ENCODE results near the gene TMEM184A. TPM values are rescaled to one million over a fixed set of nuclear protein-coding genes. Genes with fewer than 3 reads are reported as not detected.
A peak's percentile ranks its signal among the peaks of the same experiment; 100 is the strongest.

TMEM184A gene
- total RNA-seq, 2 experiments from 2014 or later, result not detected

GRCh38 chr7:1569440-1569832, 13.4 kb upstream of the TMEM184A start:
- no peaks in the 10 kb centered on the region for H3K9me3 Mint-ChIP-seq
- peak overlapping the region; percentile 81 for H3K4me3 Mint-ChIP-seq
- POLR2A ChIA-PET, result interaction anchor here (1.0 to 1.9 kb wide), 3 partner anchors 9 to 370 kb away, joined by 3 to 6 read pairs (median 4); no protein-coding TSS in a partner anchor
- CTCF ChIA-PET, result interaction anchor here (1.6 kb wide), 2 partner anchors 10 to 95 kb away, joined by 3 to 6 read pairs; no protein-coding TSS in a partner anchor
- peak overlapping the region; percentile 90 for H3K27ac Mint-ChIP-seq
- no peaks in the 10 kb centered on the region for H3K27me3 Mint-ChIP-seq
- peaks cover 28% of the 10 kb centered on the region for H3K36me3 Mint-ChIP-seq (ENCODE audit: low read depth)
- peaks cover 42% of the 10 kb centered on the region for H3K4me1 Mint-ChIP-seq
- no peak for DNase-seq

GRCh38 chr7:1569016-1569415, 13.0 kb upstream of the TMEM184A start:
- H3K27me3 Mint-ChIP-seq, result no peaks in the 10 kb centered on the region
- H3K27ac Mint-ChIP-seq, result peak overlapping the region; percentile 90
- DNase-seq, result peak; percentile 59
- peak overlapping the region; percentile 81 for H3K4me3 Mint-ChIP-seq
- H3K36me3 Mint-ChIP-seq (ENCODE audit: low read depth), result peaks cover 28% of the 10 kb centered on the region
- CTCF ChIA-PET, result interaction anchor here (1.1 kb wide), 1 partner anchor 10 kb away, joined by 3 read pairs; no protein-coding TSS in a partner anchor
- no peaks in the 10 kb centered on the region for H3K9me3 Mint-ChIP-seq
- POLR2A ChIA-PET, result no interaction called here
- H3K4me1 Mint-ChIP-seq, result peaks cover 42% of the 10 kb centered on the region

GRCh38 chr7:1567896-1568510, 12.0 kb upstream of the TMEM184A start:
- peak overlapping the region; percentile 35 for H3K27ac Mint-ChIP-seq

DNA sequence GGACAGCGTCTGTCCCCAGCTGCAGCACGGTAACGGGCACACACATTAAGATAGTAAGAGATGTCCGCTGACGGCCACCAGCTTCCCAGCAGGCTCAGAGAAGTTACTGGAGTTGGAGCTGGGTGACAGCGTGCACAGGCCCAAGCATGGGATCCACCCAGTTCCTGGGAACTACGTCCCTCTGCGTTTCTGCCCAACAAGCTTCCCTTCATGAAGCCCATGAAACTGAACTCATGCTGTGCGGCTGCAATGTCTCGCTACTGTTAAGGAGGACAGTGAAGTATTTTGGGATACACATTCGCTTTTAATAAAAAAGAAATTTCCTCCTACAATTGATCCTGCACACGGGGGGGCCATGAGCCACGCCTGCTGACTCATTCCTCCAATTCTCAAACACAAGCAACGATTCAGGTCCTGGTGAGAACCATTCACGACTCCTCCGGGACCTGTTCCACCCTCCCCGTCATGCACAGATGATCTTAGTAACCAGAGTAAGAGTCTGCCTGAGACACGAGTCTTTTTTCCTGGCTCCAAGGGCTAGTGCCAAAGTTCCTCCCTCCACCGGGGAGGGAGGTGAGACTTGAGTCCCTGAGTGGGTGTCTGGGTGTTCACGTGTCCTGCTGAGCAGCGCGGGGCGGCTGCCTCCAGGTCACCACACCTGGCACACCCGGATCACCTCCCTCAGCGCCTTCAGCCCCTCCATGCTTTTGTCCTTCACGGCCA, 11.2 kb upstream of the TMEM184A start:
- H3K36me3 Mint-ChIP-seq (ENCODE audit: low read depth), result peaks cover 23% of the 10 kb centered on the region
- ChIA-PET CTCF (no interaction called here), POLR2A (no interaction called here)
- no peak overlapping the region for H3K4me3 Mint-ChIP-seq
- DNase-seq, result no peak
- H3K27ac Mint-ChIP-seq, result peak overlapping the region; percentile 35
- H3K9me3 Mint-ChIP-seq, result no peaks in the 10 kb centered on the region
- H3K4me1 Mint-ChIP-seq, result peaks cover 36% of the 10 kb centered on the region
- H3K27me3 Mint-ChIP-seq, result no peaks in the 10 kb centered on the region

More at GRCh38 chr7:1567896-1568510, 12.0 kb upstream of the TMEM184A start:
- POLR2A ChIA-PET, result no interaction called here
- peaks cover 40% of the 10 kb centered on the region for H3K4me1 Mint-ChIP-seq
- no peaks in the 10 kb centered on the region for H3K27me3 Mint-ChIP-seq
- CTCF ChIA-PET, result interaction anchor here (1.1 kb wide), 1 partner anchor 11 kb away, joined by 3 read pairs; no protein-coding TSS in a partner anchor
- no peaks in the 10 kb centered on the region for H3K9me3 Mint-ChIP-seq
- no peak for DNase-seq
- peak overlapping the region; percentile 36 for H3K4me3 Mint-ChIP-seq
- peaks cover 26% of the 10 kb centered on the region for H3K36me3 Mint-ChIP-seq (ENCODE audit: low read depth)

DNA sequence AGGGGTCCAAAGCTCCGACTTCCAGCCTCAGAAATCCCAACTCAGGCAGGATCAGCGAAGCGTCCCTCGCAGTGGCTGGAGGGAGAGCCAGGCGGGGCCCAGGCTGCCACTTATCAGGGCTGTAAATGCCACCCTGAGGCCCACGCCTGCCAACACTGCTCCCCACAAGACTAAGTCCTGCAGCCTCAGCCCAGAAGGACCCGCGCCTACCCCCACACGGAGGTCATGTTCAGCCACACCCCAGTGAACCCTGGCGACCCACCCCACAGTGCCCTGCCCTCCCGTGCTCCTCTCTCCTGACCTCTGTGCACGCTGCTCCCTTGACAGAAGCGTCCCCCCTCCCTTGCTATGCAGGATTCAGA, 10.7 kb upstream of the TMEM184A start:
- POLR2A ChIA-PET, result no interaction called here
- CTCF ChIA-PET, result no interaction called here

DNA sequence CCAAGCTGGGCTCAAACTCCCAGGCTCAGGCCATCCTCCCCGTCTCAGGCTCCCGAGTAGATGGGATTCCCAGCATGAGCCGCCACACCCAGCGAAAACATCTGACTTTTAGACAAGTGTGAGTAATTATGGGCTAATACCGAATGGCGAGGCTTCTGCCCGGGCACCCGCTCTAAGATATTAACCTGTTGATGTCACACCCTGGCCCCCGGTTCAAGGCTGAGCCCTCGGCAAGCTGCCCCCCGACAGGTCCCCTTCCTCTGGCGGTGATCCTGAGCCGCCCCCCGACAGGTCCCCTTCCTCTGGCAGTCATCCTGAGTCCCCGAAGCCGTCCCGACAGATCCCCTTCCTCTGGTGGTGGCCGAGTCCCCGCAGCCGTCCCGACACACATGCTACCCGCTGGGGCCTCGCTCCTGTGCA, 8.6 kb upstream of the TMEM184A start:
- Mint-ChIP-seq H3K4me1 (peaks cover 23% of the 10 kb centered on the region), H3K27ac (no peak overlapping the region), H3K9me3 (no peaks in the 10 kb centered on the region), H3K27me3 (no peaks in the 10 kb centered on the region), H3K4me3 (no peak overlapping the region), H3K36me3 (ENCODE audit: low read depth) (peaks cover 20% of the 10 kb centered on the region)
- CTCF ChIA-PET, result no interaction called here
- POLR2A ChIA-PET, result no interaction called here
- DNase-seq, result no peak

More for the DNA sequence above, 10.7 kb upstream of the TMEM184A start:
- no peak overlapping the region for H3K4me3 Mint-ChIP-seq
- H3K36me3 Mint-ChIP-seq (ENCODE audit: low read depth), result peaks cover 22% of the 10 kb centered on the region
- H3K4me1 Mint-ChIP-seq, result peaks cover 33% of the 10 kb centered on the region
- DNase-seq, result no peak
- H3K27me3 Mint-ChIP-seq, result no peaks in the 10 kb centered on the region
- H3K27ac Mint-ChIP-seq, result no peak overlapping the region
- H3K9me3 Mint-ChIP-seq, result no peaks in the 10 kb centered on the region

DNA sequence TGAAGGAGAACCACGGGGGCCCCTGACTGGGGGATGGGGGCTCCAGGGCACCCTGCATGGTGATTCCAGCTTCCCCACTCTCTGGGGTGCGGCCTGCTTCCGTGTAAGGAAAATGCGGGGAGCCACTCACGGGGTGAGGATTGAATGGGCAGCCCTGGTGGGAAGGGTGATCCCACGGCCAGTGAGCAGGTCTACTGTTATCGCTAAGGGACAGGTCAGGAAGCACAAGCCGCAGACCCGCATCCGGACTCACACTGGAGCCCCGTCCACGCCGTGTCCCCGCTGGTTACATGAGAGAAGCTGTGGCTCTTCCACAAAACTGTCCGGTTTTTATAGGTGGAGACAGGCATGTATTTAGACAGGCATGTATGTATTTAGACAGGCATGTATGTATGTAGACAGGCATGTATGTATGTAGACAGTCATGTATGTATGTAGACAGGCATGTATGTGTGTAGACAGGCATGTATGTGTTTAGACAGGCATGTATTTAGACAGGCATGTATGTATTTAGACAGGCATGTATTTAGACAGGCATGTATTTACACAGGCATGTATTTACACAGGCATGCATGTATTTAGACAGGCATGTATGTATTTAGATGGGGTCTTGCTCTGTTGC, 8.1 kb upstream of the TMEM184A start:
- POLR2A ChIA-PET, result no interaction called here
- CTCF ChIA-PET, result no interaction called here
- H3K4me3 Mint-ChIP-seq, result no peak overlapping the region
- no peaks in the 10 kb centered on the region for H3K27me3 Mint-ChIP-seq
- peaks cover 22% of the 10 kb centered on the region for H3K4me1 Mint-ChIP-seq
- DNase-seq, result no peak
- no peaks in the 10 kb centered on the region for H3K9me3 Mint-ChIP-seq
- peaks cover 18% of the 10 kb centered on the region for H3K36me3 Mint-ChIP-seq (ENCODE audit: low read depth)
- H3K27ac Mint-ChIP-seq, result no peak overlapping the region

GRCh38 chr7:1562597-1563051, 6.6 kb upstream of the TMEM184A start:
- CTCF ChIA-PET, result interaction anchor here (0.6 kb wide), 1 partner anchor 985 kb away, joined by 3 read pairs; no protein-coding TSS in a partner anchor

GRCh38 chr7:1562116-1562515, 6.1 kb upstream of the TMEM184A start:
- POLR2A ChIA-PET, result no interaction called here
- CTCF ChIA-PET, result interaction anchor here (0.6 kb wide), 1 partner anchor 986 kb away, joined by 3 read pairs; no protein-coding TSS in a partner anchor
- no peak overlapping the region for H3K27ac Mint-ChIP-seq
- H3K36me3 Mint-ChIP-seq (ENCODE audit: low read depth), result peaks cover 6% of the 10 kb centered on the region
- DNase-seq, result no peak
- peaks cover 3% of the 10 kb centered on the region for H3K4me1 Mint-ChIP-seq
- H3K4me3 Mint-ChIP-seq, result no peak overlapping the region
- no peaks in the 10 kb centered on the region for H3K9me3 Mint-ChIP-seq
- no peaks in the 10 kb centered on the region for H3K27me3 Mint-ChIP-seq

More at GRCh38 chr7:1562597-1563051, 6.6 kb upstream of the TMEM184A start:
- DNase-seq, result no peak
- Mint-ChIP-seq H3K9me3 (no peaks in the 10 kb centered on the region), H3K27me3 (no peaks in the 10 kb centered on the region), H3K4me1 (peaks cover 8% of the 10 kb centered on the region), H3K27ac (no peak overlapping the region), H3K36me3 (ENCODE audit: low read depth) (peaks cover 11% of the 10 kb centered on the region), H3K4me3 (no peak overlapping the region)
- POLR2A ChIA-PET, result interaction anchor here (0.8 kb wide), 1 partner anchor 30 kb away, joined by 3 read pairs; no protein-coding TSS in a partner anchor

GRCh38 chr7:1561036-1561940, 5.3 kb upstream of the TMEM184A start:
- POLR2A ChIA-PET, result no interaction called here
- CTCF ChIA-PET, result no interaction called here
- DNase-seq, result no peak
- no peaks in the 10 kb centered on the region for H3K36me3 Mint-ChIP-seq (ENCODE audit: low read depth)
- no peaks in the 10 kb centered on the region for H3K9me3 Mint-ChIP-seq
- no peak overlapping the region for H3K4me3 Mint-ChIP-seq
- no peaks in the 10 kb centered on the region for H3K4me1 Mint-ChIP-seq
- no peaks in the 10 kb centered on the region for H3K27me3 Mint-ChIP-seq
- H3K27ac Mint-ChIP-seq, result no peak overlapping the region

- CTCF ChIA-PET, result no interaction called here
- H3K27ac Mint-ChIP-seq, result no peak overlapping the region
- H3K4me3 Mint-ChIP-seq, result no peak overlapping the region
- no peaks in the 10 kb centered on the region for H3K4me1 Mint-ChIP-seq
- H3K9me3 Mint-ChIP-seq, result no peaks in the 10 kb centered on the region
- H3K36me3 Mint-ChIP-seq (ENCODE audit: low read depth), result no peaks in the 10 kb centered on the region
- no peak for DNase-seq
- H3K27me3 Mint-ChIP-seq, result no peaks in the 10 kb centered on the region
- POLR2A ChIA-PET, result no interaction called here
Measured at GRCh38 chr7:1560620-1561031, 4.6 kb upstream of the TMEM184A start.

GRCh38 chr7:1559626-1560590, 3.9 kb upstream of the TMEM184A start:
- H3K27ac Mint-ChIP-seq, result no peak overlapping the region
- POLR2A ChIA-PET, result no interaction called here
- H3K4me3 Mint-ChIP-seq, result no peak overlapping the region
- H3K4me1 Mint-ChIP-seq, result no peaks in the 10 kb centered on the region
- no peaks in the 10 kb centered on the region for H3K27me3 Mint-ChIP-seq
- H3K36me3 Mint-ChIP-seq (ENCODE audit: low read depth), result no peaks in the 10 kb centered on the region
- CTCF ChIA-PET, result no interaction called here
- no peak for DNase-seq
- no peaks in the 10 kb centered on the region for H3K9me3 Mint-ChIP-seq

Measured in activated CD4-positive, alpha-beta memory T cell treated with anti-CD3 and anti-CD28 coated beads, Interleukin-2, amount 10 ng/mL, durations not matched to agents 7 days and 5 days (primary cell).